ENCODE measurements around the gene CLSTN2. TPM values are rescaled to one million over a fixed set of nuclear protein-coding genes. Genes with fewer than 3 reads are reported as not detected.

The CLSTN2 gene
- total and polyA plus RNA-seq, 4 donors: 0.09 to 2.2 (median 0.55) TPM

DNA sequence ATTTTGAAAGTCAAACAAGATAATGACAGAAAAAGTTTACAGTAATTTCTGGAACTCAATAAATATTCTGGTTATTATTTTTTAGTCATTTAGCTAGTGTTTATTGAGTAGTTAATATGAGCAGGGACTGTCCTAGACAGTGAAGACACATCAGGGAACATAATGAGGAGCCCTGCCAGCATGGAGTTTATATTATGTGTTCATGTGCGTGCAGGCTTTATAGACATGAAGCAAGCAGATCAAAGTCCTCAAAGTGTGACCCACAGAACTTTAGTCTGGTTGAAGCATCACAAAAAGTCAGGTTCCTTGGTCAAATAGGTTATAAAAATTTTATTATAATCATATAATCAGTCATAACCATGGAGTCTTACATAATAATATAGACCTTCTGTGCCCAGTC is 289.3 kb downstream of the CLSTN2 start:
- Histone ChIP-seq H3K9me3 (ENCODE audit: control insufficient read depth in 4 of 4, low read length in 3 of 4) (peaks cover 0 to 1% (median 0%) of the 10 kb centered on the region in 4 donors), H3K9ac (ENCODE audit: low read depth in 1 of 2, low read length in 2 of 2) (no peak overlapping the region), H3K27ac (ENCODE audit: low read depth in 1 of 2, low read length in 2 of 2) (no peak overlapping the region), H3K27me3 (ENCODE audit: control insufficient read depth in 4 of 4, insufficient read depth in 4 of 4, low read length in 3 of 4) (peaks cover 0 to 3% (median 0%) of the 10 kb centered on the region in 4 donors), H3K4me1 (ENCODE audit: control insufficient read depth in 4 of 4, insufficient read depth in 4 of 4, low read length in 3 of 4) (no peaks in the 10 kb centered on the region), H3K36me3 (ENCODE audit: control insufficient read depth in 4 of 4, insufficient read depth in 3 of 4, low read depth in 1 of 4, low read length in 3 of 4) (no peaks in the 10 kb centered on the region), H3K4me3 (ENCODE audit: low read depth in 1 of 3, low read length in 3 of 3) (no peak overlapping the region)
- TF ChIP-seq GABPA (IDR thresholded peaks at IDR 0.05 in 1 of 2, conservative IDR thresholded peaks at IDR 0.05 in 1 of 2) (no peak), HNF4A (conservative IDR thresholded peaks at IDR 0.05) (peak; percentile 25 to 43)
- 31% methylated on average over 1 of the region's 1 CpG for WGBS
- no peak for DNase-seq (ENCODE audit: low spot score)

DNA sequence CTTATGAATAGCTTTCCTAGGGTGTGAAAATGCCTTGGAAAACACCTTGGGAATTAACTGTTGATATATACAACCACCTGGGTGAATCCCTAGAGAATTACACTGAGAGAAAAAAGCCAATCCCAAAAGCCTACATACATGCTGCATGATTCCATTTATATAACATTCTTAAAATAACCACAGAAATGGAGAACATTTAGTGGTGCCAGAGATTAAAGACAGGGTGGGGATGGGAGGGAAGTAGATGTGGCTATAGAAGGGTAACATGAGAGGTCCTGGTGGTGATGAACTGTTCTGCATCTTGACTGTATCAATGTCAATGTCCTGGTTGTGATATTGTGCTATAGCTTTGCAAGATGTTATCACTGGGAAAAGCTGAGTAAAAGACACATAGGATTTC is 291.0 kb downstream of the CLSTN2 start:
- DNase-seq (ENCODE audit: low spot score): no peak
- Histone ChIP-seq H3K4me1 (ENCODE audit: control insufficient read depth in 4 of 4, insufficient read depth in 4 of 4, low read length in 3 of 4) (no peaks in the 10 kb centered on the region), H3K36me3 (ENCODE audit: control insufficient read depth in 4 of 4, insufficient read depth in 3 of 4, low read depth in 1 of 4, low read length in 3 of 4) (no peaks in the 10 kb centered on the region), H3K27ac (ENCODE audit: low read depth in 1 of 2, low read length in 2 of 2) (no peak overlapping the region), H3K4me3 (ENCODE audit: low read depth in 1 of 3, low read length in 3 of 3) (no peak overlapping the region), H3K9me3 (ENCODE audit: control insufficient read depth in 4 of 4, low read length in 3 of 4) (peaks cover 0 to 3% (median 0%) of the 10 kb centered on the region in 4 donors), H3K9ac (ENCODE audit: low read depth in 1 of 2, low read length in 2 of 2) (no peak overlapping the region), H3K27me3 (ENCODE audit: control insufficient read depth in 4 of 4, insufficient read depth in 4 of 4, low read length in 3 of 4) (no peaks in the 10 kb centered on the region)
- TF ChIP-seq MAX (IDR thresholded peaks at IDR 0.05): no peak
- TF ChIP-seq NR2F2 (IDR thresholded peaks at IDR 0.05): no peak
- no peak for TF ChIP-seq TAF1 (conservative IDR thresholded peaks at IDR 0.05)
- TF ChIP-seq RAD21 (IDR thresholded peaks at IDR 0.05): no peak
- TF ChIP-seq FOXA1 (IDR thresholded peaks at IDR 0.05): no peak
- TF ChIP-seq JUND (IDR thresholded peaks at IDR 0.05): no peak

- 76% methylated on average over 1 of the region's 1 CpG for WGBS
- peaks cover 0 to 3% (median 0%) of the 10 kb centered on the region in 4 donors for H3K9me3 ChIP-seq (ENCODE audit: control insufficient read depth in 4 of 4, low read length in 3 of 4)
- DNase-seq (ENCODE audit: low spot score): no peak
- no peaks in the 10 kb centered on the region for H3K36me3 ChIP-seq (ENCODE audit: control insufficient read depth in 4 of 4, insufficient read depth in 3 of 4, low read depth in 1 of 4, low read length in 3 of 4)
- TF ChIP-seq FOXA2 (IDR thresholded peaks at IDR 0.05) (no peak), RAD21 (IDR thresholded peaks at IDR 0.05) (no peak), SP1 (IDR thresholded peaks at IDR 0.05) (no peak), MAX (IDR thresholded peaks at IDR 0.05) (no peak), CTCF (IDR thresholded peaks at IDR 0.05; ENCODE audit: low read depth, low read length, missing input control) (no peak), YY1 (IDR thresholded peaks at IDR 0.05) (no peak), GABPA (IDR thresholded peaks at IDR 0.05 in 1 of 2, conservative IDR thresholded peaks at IDR 0.05 in 1 of 2) (no peak), HNF4A (conservative IDR thresholded peaks at IDR 0.05) (no peak), HNF4G (IDR thresholded peaks at IDR 0.05) (no peak), RXRA (IDR thresholded peaks at IDR 0.05) (no peak)
- TF ChIP-seq, protein P1, sequence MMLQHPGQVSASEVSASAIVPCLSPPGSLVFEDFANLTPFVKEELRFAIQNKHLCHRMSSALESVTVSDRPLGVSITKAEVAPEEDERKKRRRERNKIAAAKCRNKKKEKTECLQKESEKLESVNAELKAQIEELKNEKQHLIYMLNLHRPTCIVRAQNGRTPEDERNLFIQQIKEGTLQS (IDR thresholded peaks at IDR 0.05): no peak
- TF ChIP-seq, protein P2, sequence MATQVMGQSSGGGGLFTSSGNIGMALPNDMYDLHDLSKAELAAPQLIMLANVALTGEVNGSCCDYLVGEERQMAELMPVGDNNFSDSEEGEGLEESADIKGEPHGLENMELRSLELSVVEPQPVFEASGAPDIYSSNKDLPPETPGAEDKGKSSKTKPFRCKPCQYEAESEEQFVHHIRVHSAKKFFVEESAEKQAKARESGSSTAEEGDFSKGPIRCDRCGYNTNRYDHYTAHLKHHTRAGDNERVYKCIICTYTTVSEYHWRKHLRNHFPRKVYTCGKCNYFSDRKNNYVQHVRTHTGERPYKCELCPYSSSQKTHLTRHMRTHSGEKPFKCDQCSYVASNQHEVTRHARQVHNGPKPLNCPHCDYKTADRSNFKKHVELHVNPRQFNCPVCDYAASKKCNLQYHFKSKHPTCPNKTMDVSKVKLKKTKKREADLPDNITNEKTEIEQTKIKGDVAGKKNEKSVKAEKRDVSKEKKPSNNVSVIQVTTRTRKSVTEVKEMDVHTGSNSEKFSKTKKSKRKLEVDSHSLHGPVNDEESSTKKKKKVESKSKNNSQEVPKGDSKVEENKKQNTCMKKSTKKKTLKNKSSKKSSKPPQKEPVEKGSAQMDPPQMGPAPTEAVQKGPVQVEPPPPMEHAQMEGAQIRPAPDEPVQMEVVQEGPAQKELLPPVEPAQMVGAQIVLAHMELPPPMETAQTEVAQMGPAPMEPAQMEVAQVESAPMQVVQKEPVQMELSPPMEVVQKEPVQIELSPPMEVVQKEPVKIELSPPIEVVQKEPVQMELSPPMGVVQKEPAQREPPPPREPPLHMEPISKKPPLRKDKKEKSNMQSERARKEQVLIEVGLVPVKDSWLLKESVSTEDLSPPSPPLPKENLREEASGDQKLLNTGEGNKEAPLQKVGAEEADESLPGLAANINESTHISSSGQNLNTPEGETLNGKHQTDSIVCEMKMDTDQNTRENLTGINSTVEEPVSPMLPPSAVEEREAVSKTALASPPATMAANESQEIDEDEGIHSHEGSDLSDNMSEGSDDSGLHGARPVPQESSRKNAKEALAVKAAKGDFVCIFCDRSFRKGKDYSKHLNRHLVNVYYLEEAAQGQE (IDR thresholded peaks at IDR 0.05): no peak
- no peaks in the 10 kb centered on the region for H3K4me1 ChIP-seq (ENCODE audit: control insufficient read depth in 4 of 4, insufficient read depth in 4 of 4, low read length in 3 of 4)
- no peak overlapping the region for H3K9ac ChIP-seq (ENCODE audit: low read depth in 1 of 2, low read length in 2 of 2)
- H3K27me3 ChIP-seq (ENCODE audit: control insufficient read depth in 4 of 4, insufficient read depth in 4 of 4, low read length in 3 of 4): peaks cover 0 to 11% (median 0%) of the 10 kb centered on the region in 4 donors
- H3K27ac ChIP-seq (ENCODE audit: low read depth in 1 of 2, low read length in 2 of 2): no peak overlapping the region
- H3K4me3 ChIP-seq (ENCODE audit: low read depth in 1 of 3, low read length in 3 of 3): no peak overlapping the region
Observed at GRCh38 chr3:140233702-140234101, 298.7 kb downstream of the CLSTN2 start.
